NCI-H1417 (cell line): ENCODE measurements around the gene PDIA5.
A peak's percentile ranks its signal among the peaks of the same experiment; 100 is the strongest.

Experiments used
- DNase-seq, 3 experiments: peaks; one replicate each; lab custom pipeline; 2025; lab: John Stamatoyannopoulos, UW

The PDIA5 gene

DNA sequence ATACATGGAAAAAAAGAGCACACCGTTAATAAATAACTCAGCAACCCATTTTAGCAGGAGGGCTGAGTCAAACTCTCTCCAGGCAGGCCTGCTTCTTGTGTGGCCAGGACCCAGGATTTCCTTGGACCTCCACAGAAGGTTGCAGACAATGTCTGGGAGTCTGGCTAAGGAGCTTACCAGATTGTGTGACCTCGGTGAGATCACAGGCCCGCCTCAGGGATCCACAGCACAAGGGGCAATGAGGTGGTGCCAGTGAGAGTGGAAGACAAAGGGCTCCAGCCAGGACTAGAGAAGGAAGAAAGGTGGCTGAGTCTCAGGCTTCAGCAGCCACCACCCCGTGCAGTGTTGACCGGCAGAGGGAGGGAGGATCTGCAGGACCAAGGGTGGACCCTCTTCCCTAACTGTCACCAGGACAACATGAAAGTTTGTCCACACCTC, 102.7 kb downstream of the PDIA5 start:
- no peak for DNase-seq

DNA sequence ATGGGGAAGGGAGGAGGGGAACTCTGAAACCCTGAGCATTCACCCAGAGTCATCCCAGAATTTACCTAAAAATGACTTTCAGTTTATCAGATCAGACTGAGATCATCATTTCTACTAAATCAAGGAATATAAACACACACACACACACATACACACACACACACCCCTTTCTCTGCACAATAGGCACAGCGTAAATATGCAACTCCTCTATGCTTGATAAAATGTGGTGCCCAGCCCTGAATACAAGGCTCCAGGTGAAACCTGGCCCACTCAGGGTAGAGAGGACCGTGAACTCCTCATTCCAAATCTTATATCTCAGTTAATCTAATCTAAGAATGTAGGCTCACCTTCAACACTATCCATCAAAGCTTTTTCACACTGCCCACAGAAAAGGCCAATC, 103.1 kb downstream of the PDIA5 start:
- DNase-seq, result no peak

DNA sequence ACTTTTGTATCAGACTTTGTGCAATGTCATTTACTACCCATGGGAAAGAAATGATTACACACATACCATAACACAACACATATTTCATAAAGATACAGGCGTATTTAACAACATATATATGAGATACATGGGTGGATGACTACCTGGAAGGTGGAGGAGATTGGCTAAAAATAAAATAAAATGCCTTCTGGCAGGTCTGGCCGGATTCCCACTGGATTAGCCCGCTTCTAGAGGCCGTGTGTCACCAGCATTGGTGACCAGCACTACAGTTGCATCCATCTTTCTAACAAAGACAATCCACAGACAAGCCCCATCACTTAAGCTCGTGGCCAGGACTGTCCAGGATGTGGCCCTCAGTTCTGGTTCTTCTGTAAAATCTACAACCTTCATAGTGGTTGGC, 114.0 kb downstream of the PDIA5 start:
- DNase-seq, result no peak

DNA sequence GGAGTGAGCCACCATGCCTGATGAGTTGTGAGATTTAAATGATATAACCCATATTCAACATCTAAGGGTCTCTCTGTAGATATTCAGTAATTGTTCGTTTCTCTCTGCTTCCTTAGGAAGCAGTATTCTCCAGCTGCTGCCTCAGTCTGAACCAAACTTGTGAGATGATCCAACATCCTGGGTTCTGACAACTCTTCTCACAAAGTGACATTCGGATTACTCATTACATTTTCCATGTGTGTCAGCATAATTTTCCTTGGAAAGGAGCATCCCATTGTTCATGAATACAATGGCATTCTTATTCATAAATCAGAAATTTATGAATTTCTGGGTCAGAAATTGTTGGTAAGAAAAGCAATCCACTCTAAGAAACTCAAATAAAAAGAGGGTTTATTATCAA, 119.9 kb downstream of the PDIA5 start:
- DNase-seq, result no peak

DNA sequence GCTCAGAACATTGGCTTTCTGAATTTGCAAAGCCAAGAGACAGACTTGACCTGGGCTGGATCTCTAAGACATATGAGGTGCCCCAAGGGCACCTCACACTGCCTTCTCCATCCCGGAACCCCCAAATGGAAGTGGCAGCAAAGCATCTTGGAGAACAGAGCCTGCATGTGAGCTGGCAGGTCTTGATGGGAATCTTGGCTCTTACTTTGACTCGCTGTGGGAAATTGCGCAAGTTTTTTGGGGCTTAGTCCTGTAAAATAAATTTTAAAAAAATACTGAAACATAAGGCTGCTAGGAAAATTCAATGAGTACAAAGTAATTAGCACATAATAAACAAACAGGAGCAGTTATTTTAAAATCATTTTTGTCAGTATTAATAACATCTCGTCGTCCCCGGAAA, 121.2 kb downstream of the PDIA5 start:
- DNase-seq, result no peak

DNA sequence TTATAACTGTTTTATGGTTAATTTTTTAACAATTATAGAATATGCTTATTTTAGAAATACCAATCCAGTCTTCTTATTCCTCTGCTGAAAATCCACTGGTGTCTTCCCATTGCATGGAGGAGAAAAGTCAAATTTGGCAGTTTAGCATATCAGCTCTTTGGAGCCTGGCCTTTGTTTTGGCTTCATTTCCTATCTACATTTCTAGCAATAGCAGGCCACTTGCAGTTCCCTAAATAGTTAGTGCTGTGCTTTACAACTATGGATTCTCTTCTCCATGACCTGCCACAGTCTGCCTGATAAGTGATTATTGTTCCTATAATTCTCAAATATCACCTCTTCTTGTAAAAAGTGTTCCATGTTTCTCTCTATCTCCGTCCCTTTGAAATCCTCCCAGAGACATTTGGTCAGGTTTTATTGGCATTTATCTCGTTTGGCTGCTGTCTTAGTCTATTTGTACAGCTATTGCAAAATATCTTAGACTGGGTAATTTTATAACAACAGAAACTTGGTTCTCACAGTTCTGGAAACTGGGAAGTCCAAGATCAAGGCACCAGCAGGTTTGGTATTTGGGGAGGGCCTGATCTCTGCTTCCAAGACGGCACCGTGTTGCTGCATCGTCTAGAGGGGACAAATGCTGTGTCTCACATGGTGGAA, 126.8 kb downstream of the PDIA5 start:
- DNase-seq, result no peak

DNA sequence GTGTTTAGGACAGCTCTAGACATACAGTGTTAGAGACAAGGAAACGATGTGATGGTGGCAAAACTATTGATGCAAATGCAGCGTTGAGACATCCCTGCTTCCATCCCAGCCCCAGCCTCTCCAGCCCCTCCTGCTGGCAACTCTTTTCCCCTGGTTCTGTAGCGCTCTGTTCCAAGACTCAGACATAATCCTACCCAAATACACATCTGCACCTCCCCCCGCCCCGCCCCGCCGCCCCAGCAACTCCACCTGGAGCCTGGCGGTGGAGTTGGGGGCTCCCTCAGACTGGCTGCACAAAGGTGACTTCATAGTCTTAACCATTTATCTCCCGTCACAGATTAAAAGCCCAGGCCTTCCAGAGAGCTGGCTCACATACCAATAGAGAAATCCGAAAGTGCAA, 127.7 kb downstream of the PDIA5 start:
- DNase-seq, result no peak

DNA sequence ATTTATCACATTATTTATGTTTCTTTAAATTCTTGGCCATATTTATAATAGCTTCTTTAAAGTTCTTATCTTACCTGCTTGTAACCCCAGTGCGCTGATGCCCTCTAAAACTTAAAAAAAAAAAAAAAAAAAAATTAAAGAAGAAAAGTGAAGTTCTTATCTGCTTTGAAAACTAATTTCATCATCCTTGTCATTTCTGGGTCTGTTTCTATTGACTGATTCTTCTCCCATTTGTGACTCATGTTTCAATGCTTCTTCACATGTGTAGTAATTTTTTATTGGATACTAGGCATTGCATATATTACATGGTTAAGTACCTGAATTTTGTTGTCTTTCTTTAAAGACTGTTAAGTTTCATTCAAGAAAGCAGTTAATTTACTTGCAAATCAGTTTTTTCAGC, 131.5 kb downstream of the PDIA5 start:
- DNase-seq, result no peak

DNA sequence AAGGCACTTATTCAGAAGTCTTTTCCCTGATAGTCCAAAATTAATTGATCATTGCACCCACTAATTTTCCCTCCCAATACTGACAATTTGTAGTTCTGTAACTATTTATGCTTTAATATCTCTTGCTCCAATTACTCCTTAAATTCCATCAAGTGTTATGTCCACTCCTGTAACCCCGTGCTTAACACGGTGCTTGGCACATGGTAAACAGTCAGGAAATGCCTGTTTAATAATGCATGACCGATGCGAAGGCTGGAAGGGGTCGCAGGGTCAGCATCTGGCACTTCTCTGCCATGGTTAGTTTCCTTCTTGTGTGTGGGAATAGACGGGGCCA, 134.4 kb downstream of the PDIA5 start:
- no peak for DNase-seq

DNA sequence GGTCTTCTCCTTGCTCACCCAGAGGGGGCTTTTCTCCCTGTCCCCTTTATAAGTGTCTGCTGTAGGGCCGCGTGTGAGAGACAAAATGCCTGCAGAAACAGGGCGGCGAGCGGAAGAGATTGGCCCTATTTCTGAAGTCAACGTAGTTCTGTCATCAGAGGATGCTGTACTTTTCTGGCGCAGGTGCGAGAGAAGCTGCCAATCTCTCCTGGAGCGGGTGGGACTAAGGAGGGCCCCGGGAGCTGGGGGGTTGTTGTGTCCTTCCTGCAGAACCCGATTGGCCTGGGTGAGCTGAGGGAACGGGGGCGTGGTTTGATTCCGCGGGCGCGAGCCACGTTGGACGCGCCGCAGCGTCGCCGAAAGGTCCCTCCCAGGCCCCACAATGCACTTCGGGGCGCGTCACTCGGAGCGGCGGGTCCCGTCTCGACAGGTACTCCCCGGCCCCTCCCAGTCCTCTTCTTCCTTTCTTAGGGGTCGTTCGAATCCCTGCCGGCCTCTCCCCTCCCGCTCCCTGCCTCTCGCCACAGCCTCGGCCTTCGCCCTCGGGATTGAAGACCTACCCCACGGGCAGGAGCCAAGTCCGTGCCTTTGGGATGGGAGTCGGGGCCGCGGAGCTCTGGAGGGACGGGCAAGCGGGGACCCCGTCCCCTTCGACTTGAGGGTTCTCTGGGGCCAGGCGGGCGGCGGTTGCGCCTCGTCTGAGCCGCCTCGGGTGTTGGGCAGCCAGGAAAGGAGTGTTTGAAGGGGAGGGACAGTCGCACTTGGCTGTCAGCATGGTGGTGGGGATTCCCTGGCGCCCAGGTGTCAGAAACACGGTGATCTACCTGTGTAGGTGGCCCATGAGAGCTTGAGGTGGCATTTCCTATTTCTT, 135.0 kb downstream of the PDIA5 start, which contains the start of gene SEC22A:
SEC22A (plus strand) TSS at position 387 of the 871 bp plus-strand sequence. CDS start 7,275 bp downstream, outside the sequence.
- DNase-seq, result peak; percentile 96 to 98 (median 97)

DNA sequence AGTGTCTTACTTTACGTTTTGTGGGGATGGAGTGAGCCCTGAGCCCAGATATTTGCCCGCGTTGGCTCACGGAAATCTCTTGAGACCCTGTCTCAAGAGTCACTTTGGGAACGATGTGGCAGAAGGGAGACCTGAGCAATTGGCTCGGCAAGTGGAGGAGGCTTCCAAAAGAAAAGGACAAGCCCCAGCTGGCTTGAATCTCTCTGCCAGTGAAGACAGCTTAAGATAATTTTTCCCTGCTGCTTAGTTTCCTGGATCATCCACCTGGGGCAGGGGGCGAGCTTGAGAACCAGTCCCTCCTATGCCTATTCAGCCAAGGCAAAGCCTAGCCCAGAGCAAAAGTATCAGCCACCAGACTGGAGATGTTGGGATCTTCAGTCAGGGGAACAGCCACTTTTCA, 135.6 kb downstream of the PDIA5 start:
- DNase-seq, result peak in 2 of 3 experiments; percentile 15 to 61
